ENCODE results near the gene CASZ1.

- TF ChIP-seq CTCF (IDR thresholded peaks at IDR 0.05): no peak
- no peak for TF ChIP-seq POLR2AphosphoS5 (IDR thresholded peaks at IDR 0.05)
These were observed 204.1 kb downstream of the CASZ1 start for GRCh38 chr1:10592373-10592772.

All from stomach (tissue), 4 donors.